ENCODE results near the gene FAM221B.

Gene FAM221B

DNA sequence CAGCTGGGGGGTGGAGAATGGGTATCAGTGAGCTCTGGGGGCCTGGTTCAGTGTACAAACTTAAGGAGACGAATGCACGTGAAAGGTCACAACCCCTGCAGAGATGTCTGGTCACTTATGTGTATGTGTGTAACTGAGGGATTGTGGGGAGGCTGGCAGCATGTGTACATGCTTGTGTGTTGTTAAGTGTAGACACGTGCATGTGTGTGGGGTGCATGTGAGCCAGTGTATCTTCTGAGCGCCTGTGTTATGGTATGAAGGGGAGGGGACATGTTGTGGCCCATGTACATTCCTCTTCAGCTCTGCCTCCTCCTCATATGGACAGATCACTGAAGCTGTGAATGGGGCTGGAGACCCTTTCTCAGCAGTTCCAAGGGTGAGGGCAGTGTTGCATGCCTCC lies 2.5 kb upstream of the FAM221B start:
- TF ChIP-seq, protein P1, sequence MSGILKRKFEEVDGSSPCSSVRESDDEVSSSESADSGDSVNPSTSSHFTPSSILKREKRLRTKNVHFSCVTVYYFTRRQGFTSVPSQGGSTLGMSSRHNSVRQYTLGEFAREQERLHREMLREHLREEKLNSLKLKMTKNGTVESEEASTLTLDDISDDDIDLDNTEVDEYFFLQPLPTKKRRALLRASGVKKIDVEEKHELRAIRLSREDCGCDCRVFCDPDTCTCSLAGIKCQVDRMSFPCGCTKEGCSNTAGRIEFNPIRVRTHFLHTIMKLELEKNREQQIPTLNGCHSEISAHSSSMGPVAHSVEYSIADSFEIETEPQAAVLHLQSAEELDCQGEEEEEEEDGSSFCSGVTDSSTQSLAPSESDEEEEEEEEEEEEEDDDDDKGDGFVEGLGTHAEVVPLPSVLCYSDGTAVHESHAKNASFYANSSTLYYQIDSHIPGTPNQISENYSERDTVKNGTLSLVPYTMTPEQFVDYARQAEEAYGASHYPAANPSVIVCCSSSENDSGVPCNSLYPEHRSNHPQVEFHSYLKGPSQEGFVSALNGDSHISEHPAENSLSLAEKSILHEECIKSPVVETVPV (CRISPR knock-in tag; IDR thresholded peaks at IDR 0.05): no peak
- TF ChIP-seq PPARA (CRISPR knock-in tag; IDR thresholded peaks at IDR 0.05; ENCODE audit: borderline replicate concordance): no peak
- TF ChIP-seq ARNTL (CRISPR knock-in tag; IDR thresholded peaks at IDR 0.05; ENCODE audit: borderline replicate concordance, low read depth): no peak
- TF ChIP-seq CSDC2 (CRISPR knock-in tag; IDR thresholded peaks at IDR 0.05): no peak
- TF ChIP-seq, protein P2, sequence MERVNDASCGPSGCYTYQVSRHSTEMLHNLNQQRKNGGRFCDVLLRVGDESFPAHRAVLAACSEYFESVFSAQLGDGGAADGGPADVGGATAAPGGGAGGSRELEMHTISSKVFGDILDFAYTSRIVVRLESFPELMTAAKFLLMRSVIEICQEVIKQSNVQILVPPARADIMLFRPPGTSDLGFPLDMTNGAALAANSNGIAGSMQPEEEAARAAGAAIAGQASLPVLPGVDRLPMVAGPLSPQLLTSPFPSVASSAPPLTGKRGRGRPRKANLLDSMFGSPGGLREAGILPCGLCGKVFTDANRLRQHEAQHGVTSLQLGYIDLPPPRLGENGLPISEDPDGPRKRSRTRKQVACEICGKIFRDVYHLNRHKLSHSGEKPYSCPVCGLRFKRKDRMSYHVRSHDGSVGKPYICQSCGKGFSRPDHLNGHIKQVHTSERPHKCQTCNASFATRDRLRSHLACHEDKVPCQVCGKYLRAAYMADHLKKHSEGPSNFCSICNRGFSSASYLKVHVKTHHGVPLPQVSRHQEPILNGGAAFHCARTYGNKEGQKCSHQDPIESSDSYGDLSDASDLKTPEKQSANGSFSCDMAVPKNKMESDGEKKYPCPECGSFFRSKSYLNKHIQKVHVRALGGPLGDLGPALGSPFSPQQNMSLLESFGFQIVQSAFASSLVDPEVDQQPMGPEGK (CRISPR knock-in tag; IDR thresholded peaks at IDR 0.05; ENCODE audit: borderline replicate concordance): no peak
- no peak for TF ChIP-seq ESRRG (CRISPR knock-in tag; IDR thresholded peaks at IDR 0.05)
- ATAC-seq: no peak

DNA sequence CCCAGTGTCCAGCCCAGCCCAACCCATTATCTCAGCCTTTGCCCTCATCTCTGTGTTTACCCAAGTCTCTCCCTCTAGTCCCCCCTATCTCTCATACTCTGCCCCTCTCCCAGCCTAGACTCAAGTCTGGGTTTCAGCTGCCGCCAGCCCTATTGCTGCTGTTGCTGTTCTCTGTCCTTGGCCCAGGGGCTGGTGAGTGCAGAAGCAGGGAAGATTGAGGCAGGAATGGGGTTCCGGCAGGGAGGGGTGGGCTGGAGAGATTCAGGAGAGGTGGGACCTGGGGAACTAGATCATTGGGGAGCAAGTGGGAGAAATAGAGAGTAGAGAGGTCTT lies 1.2 kb upstream of the FAM221B start:
- ATAC-seq: peak; percentile 17
- TF ChIP-seq BACH2 (CRISPR knock-in tag; IDR thresholded peaks at IDR 0.05; ENCODE audit: borderline replicate concordance): no peak

DNA sequence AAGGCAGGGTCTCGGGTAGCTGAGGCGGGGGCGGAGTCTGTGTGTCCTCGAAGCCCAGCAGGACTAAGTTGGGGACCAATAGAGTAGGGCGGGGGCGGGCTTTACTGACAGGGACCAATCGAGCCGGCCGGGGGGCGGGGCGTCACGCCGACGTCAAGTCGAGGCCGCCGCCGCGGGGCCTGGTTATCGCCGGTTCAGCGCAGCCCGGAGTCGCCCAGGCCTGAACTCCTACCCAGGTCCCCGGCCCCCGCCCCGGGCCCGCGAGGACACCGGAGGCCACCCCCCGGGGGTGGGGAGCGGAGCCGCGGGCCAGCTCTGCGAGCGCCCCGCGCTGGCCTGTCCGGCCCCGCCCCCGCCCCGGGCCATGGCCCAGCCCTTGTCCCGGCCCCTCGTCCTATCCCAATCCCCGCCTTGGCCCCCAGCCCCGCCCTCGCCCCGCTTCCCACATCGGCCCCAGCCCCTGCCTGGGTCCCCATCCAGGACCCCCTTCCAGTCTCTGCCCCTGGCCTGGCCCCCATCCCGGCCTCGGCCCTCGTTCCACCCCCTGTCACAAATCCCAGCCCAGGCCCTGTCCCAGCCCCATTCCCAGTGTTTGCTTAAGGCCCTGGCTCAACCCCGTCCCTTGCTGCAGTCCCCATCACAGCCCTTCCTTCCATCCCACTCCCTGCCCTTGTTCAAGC lies 692 bp upstream of the FAM221B start, which contains the start of gene TMEM8B:
TSS of gene TMEM8B (plus strand) at position 145 of the 680 bp plus-strand sequence. CDS start at position 365, 220 bp downstream.
- peak; percentile 92 for ATAC-seq
- TF ChIP-seq, protein P3, sequence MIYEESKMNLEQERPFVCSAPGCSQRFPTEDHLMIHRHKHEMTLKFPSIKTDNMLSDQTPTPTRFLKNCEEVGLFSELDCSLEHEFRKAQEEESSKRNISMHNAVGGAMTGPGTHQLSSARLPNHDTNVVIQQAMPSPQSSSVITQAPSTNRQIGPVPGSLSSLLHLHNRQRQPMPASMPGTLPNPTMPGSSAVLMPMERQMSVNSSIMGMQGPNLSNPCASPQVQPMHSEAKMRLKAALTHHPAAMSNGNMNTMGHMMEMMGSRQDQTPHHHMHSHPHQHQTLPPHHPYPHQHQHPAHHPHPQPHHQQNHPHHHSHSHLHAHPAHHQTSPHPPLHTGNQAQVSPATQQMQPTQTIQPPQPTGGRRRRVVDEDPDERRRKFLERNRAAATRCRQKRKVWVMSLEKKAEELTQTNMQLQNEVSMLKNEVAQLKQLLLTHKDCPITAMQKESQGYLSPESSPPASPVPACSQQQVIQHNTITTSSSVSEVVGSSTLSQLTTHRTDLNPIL (CRISPR knock-in tag; IDR thresholded peaks at IDR 0.05; ENCODE audit: low read depth): no peak
- TF ChIP-seq ZFP3 (CRISPR knock-in tag; IDR thresholded peaks at IDR 0.05): no peak
- TF ChIP-seq TOX (CRISPR knock-in tag; IDR thresholded peaks at IDR 0.05; ENCODE audit: borderline replicate concordance): no peak
- no peak for TF ChIP-seq TCF4 (CRISPR knock-in tag; IDR thresholded peaks at IDR 0.05; ENCODE audit: borderline replicate concordance)
- no peak for TF ChIP-seq OSR1 (CRISPR knock-in tag; IDR thresholded peaks at IDR 0.05)

DNA sequence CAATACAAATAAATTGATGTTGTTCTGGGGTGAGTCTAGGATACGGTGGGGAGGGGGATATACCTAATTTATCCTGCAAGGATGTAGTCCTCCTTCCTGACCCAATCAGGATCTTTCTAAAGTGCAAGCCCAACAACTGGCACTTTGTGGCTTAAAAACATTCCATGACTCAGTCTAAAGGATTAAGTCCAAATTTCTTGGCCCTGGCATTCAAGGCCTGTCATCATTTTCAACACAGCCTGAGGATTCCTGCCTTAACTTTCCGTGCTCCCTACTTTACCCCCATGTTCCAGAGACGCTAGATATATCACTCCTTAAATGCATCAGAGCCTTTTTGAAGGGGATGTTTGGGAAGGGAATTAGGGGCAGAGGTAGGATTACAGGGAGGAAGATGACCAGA lies 1.0 kb downstream of the FAM221B start:
- no peak for ATAC-seq
- TF ChIP-seq TOX (CRISPR knock-in tag; IDR thresholded peaks at IDR 0.05; ENCODE audit: borderline replicate concordance) (no peak), ZNF565 (CRISPR knock-in tag; conservative IDR thresholded peaks at IDR 0.05; ENCODE audit: low read depth) (no peak), ZFP3 (CRISPR knock-in tag; IDR thresholded peaks at IDR 0.05) (no peak), ZNF8 (CRISPR knock-in tag; IDR thresholded peaks at IDR 0.05) (no peak), PPARA (CRISPR knock-in tag; IDR thresholded peaks at IDR 0.05; ENCODE audit: borderline replicate concordance) (no peak), RARB (CRISPR knock-in tag; IDR thresholded peaks at IDR 0.05) (no peak), OSR1 (CRISPR knock-in tag; IDR thresholded peaks at IDR 0.05) (no peak), CSDC2 (CRISPR knock-in tag; IDR thresholded peaks at IDR 0.05) (no peak), ARNTL (CRISPR knock-in tag; IDR thresholded peaks at IDR 0.05; ENCODE audit: borderline replicate concordance, low read depth) (no peak)
- TF ChIP-seq, protein P4, sequence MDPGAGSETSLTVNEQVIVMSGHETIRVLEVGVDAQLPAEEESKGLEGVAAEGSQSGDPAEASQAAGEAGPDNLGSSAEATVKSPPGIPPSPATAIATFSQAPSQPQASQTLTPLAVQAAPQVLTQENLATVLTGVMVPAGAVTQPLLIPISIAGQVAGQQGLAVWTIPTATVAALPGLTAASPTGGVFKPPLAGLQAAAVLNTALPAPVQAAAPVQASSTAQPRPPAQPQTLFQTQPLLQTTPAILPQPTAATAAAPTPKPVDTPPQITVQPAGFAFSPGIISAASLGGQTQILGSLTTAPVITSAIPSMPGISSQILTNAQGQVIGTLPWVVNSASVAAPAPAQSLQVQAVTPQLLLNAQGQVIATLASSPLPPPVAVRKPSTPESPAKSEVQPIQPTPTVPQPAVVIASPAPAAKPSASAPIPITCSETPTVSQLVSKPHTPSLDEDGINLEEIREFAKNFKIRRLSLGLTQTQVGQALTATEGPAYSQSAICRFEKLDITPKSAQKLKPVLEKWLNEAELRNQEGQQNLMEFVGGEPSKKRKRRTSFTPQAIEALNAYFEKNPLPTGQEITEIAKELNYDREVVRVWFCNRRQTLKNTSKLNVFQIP (CRISPR knock-in tag; IDR thresholded peaks at IDR 0.05; ENCODE audit: borderline replicate concordance, low read depth): no peak
- TF ChIP-seq, protein P3 (CRISPR knock-in tag; IDR thresholded peaks at IDR 0.05; ENCODE audit: low read depth): no peak
- TF ChIP-seq, protein P1 (CRISPR knock-in tag; IDR thresholded peaks at IDR 0.05): no peak
- TF ChIP-seq, protein P5, sequence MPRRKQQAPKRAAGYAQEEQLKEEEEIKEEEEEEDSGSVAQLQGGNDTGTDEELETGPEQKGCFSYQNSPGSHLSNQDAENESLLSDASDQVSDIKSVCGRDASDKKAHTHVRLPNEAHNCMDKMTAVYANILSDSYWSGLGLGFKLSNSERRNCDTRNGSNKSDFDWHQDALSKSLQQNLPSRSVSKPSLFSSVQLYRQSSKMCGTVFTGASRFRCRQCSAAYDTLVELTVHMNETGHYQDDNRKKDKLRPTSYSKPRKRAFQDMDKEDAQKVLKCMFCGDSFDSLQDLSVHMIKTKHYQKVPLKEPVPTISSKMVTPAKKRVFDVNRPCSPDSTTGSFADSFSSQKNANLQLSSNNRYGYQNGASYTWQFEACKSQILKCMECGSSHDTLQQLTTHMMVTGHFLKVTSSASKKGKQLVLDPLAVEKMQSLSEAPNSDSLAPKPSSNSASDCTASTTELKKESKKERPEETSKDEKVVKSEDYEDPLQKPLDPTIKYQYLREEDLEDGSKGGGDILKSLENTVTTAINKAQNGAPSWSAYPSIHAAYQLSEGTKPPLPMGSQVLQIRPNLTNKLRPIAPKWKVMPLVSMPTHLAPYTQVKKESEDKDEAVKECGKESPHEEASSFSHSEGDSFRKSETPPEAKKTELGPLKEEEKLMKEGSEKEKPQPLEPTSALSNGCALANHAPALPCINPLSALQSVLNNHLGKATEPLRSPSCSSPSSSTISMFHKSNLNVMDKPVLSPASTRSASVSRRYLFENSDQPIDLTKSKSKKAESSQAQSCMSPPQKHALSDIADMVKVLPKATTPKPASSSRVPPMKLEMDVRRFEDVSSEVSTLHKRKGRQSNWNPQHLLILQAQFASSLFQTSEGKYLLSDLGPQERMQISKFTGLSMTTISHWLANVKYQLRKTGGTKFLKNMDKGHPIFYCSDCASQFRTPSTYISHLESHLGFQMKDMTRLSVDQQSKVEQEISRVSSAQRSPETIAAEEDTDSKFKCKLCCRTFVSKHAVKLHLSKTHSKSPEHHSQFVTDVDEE (CRISPR knock-in tag; IDR thresholded peaks at IDR 0.05): no peak

Data from SK-N-SH treated with all-trans-retinoic acid at 6 μM for 48 hours (cell line).